ENCODE measurements around the gene TSR3.

DNA sequence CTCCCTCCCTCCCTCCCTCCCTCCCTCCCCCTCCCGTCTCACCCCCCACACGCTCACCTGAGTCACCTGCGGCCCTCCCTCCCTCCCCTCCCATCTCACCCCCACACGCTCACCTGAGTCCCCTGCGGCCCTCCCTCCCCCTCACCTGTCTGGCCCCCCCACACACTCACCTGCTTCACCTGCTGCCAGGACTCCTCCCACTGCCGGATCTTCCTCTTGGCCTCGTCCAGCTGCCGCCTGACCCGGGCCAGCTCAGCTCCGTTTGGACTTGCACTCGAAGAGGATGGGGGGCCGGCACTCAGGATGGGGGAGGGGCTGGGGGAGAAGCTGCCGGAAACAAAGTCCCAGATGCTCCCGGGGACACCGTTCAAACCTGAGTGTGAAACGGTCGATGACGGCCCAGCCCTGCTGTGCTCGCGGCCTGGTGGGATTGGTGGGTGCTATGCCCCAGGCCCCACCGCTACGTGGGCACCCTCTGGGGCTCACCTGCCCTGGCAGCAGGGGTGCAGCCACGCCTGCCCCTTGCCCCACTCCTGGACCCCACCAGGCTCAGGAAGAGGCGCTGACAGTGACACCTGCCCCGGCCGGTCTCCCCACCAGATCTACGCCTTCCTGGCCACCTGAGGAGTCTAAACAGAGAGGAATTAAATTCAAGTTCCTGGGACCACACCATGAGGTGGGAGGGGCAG lies 16.0 kb upstream of the TSR3 start:
- no peak for TF ChIP-seq POLR2A (IDR thresholded peaks at IDR 0.05)
- TF ChIP-seq, protein P1, sequence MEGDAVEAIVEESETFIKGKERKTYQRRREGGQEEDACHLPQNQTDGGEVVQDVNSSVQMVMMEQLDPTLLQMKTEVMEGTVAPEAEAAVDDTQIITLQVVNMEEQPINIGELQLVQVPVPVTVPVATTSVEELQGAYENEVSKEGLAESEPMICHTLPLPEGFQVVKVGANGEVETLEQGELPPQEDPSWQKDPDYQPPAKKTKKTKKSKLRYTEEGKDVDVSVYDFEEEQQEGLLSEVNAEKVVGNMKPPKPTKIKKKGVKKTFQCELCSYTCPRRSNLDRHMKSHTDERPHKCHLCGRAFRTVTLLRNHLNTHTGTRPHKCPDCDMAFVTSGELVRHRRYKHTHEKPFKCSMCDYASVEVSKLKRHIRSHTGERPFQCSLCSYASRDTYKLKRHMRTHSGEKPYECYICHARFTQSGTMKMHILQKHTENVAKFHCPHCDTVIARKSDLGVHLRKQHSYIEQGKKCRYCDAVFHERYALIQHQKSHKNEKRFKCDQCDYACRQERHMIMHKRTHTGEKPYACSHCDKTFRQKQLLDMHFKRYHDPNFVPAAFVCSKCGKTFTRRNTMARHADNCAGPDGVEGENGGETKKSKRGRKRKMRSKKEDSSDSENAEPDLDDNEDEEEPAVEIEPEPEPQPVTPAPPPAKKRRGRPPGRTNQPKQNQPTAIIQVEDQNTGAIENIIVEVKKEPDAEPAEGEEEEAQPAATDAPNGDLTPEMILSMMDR (IDR thresholded peaks at IDR 0.05) = no peak

Data from ovary (tissue), 3 donors.